Daoy (cell line): ENCODE data around the gene RNF32. TPM values are rescaled to one million over a fixed set of nuclear protein-coding genes. Genes with fewer than 3 reads are reported as not detected.

ENCODE experiments used
- DNase-seq: peaks from one replicate; pipeline ENCODE4 v3.0.0-alpha.2; 2015; ENCODE audit warnings: low read depth
- total RNA-seq: library from RNA; depleted of rRNA; stranded (reverse); fragments of >200 nt; shearing (Covaris generic); gene quantifications from 2 replicates; pipeline ENCODE4 v1.2.3, GENCODE V29; 2014; rRNA removed

The RNF32 gene
- total RNA-seq: 1.6 and 3.2 TPM in 2 replicates

DNA sequence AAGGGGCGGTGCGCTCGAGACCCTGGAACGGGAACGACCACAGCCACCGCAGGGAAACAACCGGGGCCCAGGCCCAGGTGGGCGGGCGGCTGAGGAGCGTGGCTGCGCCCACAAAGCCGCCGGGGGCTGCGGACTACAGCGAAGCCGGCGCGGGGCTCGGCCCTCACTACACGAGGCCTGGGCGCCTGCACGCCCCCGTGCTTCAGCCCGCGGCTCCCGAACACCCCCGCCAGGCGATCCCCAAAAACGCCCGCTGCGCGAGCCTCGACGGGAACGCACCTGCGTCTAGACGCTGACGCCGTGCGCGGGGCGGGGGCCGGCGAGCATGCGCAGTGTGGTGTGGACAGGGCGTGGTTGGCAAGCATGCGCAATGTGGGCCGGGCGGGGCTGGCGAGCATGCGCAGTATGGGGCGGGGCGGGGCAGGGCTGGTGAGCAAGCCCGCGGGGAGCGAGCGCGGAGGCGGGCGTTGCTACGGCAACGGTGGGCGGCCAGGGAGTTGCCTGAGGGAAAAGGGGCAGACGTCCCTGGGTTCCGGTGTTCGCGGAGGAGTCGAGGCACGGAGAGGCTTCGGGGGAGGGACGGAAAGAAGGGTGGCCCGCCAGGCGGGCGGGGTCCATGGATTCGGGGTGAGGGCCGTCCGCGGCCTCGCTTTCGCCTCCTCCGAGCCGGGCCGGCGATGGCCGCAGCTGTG is at the start of gene RNF32:
RNF32 (plus strand) TSS at position 518 of the 692 bp plus-strand sequence. CDS start 3,104 bp downstream, outside the sequence.
- DNase-seq: peak; percentile 100

DNA sequence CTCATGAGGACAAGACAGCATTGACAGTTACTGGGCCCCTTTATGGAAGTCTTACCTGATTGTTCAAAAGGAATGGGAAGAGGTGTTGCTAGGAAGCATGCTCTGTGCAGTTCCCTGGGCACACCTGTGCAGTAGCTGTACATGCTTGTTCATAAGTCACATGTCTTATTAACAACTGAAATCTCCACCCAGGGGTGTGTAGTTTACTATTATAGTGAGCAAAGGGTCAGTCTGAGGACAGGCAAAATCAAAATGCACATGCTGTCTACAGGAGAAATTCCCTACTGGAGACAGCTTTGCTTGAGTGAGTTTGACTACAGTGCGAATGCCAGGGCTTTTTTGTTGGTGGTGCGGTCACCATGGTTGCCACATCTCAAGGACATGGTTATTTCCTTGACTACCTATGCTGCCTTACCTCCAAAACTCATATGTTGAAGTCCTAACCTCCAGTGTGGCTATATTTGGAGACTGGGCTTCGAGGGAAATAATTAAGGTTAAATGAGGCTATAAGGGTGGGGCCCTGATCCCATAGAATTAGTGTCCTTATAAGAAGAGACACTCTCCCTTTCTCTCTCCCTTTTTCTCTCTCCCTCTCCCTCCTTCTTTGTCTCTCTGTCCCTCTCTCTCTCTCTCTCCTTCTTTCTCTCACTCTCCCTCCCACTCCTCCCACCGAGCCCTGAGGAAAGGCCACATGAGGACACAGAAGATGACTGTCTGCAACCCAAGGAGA is 48.3 kb upstream of the RNF32 start:
- no peak for DNase-seq

GRCh38 chr7:156594283-156595080 is 46.1 kb upstream of the RNF32 start:
- DNase-seq: no peak

- no peak for DNase-seq
Measured at GRCh38 chr7:156600496-156600895, 40.1 kb upstream of the RNF32 start.

- DNase-seq: no peak
Measured at GRCh38 chr7:156602283-156602682, 38.3 kb upstream of the RNF32 start.

GRCh38 chr7:156603011-156603410 is 37.6 kb upstream of the RNF32 start:
- no peak for DNase-seq

- DNase-seq: no peak
Measured at GRCh38 chr7:156603629-156604028, 36.9 kb upstream of the RNF32 start.

DNA sequence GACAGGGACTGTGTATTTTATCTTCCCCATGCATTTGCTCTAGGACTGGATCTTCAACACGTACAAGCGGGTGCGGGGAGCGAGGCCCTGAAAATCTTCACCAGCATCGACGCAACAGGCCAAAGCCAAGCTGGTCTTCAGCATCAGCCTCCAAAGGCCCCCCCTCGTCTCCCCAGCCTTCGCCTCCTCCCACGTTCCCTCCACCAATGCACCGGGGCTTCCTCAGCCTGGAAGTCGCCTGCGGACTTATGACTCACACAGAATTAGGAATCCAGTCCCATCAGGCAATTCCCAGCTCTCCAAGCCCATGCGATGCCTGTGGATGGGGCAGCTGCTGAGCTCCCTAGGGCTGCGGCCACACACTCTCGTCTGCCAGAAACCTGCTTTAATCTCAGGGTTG is 36.3 kb upstream of the RNF32 start:
- DNase-seq: peak; percentile 77

DNA sequence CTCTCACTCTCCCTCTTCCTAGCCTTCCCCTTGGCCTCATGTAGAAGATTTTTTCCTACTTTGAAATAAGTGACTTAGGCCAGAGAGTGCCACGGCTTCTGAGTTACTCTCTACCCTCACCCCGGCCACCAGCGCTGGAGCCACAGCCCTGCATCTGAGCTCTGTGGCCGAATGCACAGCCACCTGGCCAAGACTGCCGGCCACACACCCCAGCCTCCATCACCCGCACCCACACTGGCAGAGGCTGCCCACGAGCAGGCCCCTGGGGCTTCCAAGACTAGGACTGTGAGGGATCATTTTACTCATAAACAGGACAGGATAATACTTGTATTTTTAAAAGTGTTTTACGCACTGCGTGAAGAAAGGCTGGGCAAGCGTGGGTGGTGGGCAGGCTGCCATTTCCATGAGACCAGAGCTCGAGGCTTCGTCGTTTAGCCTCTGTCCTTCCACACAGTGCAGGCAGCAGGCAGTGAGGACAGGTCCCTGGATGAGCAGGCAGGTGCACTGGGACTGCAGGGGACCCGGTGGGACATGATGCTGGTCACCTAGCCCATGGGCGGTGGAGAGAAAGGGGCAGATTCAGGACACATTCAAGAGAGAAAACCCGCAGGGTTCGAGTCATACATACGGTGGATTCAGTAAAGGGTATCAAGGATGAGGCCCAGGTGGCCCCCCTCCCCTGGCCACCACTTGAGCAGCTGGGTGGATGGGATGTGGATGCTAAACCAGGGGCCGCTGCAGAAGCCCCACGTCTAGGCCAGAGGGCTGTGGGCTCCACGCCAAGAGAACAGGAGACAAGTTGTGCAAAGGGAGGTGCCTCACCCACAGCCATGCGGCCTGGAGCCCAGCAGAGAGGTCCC is 35.5 kb upstream of the RNF32 start:
- no peak for DNase-seq

GRCh38 chr7:156606135-156606534 is 34.4 kb upstream of the RNF32 start:
- no peak for DNase-seq

GRCh38 chr7:156606691-156607331 is 33.8 kb upstream of the RNF32 start:
- no peak for DNase-seq

GRCh38 chr7:156607332-156608172 is 33.0 kb upstream of the RNF32 start:
- no peak for DNase-seq

DNA sequence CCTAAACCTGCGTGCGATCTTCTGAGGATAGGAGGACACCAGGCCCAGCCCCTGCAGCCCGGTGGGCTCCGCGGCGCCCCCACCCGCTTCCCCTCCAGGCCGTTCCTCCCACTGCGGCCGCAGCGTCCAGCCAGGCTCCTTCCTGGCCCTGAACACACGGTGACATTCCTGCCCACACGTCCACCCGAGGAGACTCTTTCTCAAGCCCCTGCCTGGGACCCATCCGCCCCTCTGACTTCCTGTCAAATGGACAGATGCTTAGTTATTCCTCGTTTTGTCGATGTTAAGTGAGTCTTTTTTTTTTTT is 32.4 kb upstream of the RNF32 start:
- no peak for DNase-seq

DNA sequence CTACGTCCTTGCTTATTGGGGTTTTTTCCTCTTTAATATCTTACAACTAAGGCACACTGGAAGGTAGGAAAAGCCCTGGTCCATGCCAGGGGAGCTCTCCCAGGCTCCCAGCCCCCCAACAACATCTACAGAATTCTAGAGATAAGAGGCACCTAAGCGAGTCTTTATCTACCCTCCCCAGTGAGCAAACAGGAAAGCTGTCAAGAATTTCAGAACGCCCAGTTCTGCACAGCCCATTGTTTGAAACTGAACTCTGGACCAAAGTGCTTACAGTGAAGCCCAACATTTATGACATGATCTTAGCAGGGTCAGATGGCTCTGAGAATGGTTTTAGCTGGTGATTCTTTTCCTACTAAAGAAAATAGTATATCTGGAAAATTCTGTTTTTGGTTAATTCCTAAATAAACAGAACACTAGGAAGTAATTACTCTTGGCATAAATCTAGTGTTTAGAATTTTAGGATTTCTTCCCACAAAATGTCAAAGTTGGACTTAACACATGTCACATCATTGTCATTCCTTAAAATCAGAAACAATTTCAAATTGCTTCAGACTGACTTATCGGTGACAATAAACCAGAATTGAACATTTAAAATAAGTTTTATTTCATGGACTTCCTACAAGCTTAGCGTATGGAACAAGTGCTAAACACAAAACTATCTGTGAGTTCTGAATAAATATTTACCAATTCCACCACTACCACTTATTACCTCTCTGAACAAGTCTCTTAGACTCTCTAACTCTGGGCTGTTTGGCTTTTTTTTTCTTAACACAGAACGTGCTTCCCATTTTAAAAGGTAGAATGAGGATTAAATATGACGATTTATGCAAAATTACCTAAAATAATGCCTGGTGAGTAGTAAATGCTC is 31.3 kb upstream of the RNF32 start:
- DNase-seq: no peak

- no peak for DNase-seq
Measured at GRCh38 chr7:156610130-156610529, 30.4 kb upstream of the RNF32 start.

DNA sequence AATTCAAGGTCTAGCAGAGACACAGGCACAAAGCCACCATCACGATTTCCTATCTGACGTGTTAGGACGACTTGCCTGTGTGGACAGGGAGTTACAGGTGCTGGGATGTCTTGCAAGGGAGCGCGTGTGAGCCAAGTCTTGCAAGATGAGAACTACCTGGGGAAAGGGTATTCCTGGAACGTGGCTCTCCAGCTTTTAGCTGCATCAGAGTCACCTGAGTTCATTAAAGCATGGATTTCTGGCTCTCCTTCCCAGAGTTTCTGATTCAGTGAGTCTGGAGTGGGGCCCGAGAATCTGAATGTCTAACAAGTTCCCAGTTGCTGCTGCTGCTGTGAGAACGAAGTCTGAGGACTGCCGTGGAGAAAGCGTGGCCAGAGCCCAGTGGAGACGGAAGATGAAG is 30.0 kb upstream of the RNF32 start:
- no peak for DNase-seq

DNA sequence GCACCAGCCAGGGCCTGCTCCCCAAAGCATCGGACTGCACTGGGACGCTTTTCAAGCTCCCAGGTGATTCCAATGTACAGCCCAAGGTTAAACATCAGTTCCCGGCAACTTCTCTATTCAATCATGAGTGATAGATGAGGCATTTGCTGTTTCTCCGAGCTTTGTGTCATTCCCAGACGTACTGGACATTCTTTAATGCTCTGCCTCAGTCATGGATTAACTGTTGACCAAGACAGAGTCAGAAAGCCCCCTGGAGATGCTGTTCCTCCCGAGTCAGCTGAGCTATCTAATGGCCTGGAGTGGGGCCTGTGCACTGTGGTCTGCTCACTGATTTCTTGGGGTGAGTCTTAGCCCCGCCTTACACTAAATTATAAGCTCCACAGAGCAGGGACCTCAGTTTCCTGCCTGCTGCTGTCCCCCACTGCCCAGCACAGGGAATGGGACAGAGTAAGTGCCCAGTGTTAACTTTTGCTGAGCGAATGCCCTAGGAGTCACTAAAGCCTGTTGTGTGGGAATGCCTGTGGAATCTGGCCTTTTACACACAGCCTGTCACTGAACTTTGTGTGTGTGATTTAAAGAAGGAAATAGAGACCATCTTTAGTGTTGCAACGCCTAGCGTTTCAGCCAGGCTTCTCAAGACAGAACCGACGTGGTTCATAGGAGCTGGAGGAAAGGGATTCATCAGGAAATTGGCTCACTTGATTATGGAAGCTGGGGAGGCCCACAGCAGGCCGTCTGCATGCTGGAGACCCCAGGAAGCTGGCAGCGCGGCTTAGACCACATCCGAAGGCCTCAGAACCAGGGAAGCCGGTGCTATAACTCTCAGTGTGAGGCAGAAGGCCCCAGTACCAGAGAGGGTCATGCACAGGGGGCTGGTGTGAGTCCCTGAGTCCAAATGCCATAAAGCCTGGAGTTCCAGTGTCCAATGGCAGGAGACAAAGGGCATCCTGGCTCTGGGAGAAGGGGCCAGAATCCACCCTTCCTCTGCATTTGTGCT is 29.3 kb upstream of the RNF32 start:
- no peak for DNase-seq

DNA sequence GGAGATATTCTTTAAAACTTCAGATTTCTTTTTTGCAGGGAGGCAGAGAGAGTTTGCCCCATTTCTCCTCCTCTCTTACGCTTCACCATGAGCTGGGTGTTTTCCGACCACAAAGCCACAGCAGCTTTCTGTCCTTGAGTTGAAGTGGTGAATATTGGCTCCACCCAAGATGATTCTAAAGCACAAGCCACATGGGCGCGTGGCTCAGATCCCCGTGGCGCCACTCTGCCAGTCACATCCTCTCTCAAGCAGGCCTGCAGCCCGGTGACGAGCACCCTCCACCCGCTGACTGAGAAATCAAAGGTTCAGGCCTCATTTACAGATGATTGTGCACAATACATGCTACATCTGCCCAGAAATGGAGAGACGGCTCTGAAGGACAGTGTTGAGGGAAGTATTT is 27.6 kb upstream of the RNF32 start:
- peak; percentile 55 for DNase-seq
